Mucosa of descending colon (tissue), 3 donors: ENCODE data around the gene WWC2. TPM values are rescaled to one million over a fixed set of nuclear protein-coding genes. Genes with fewer than 3 reads are reported as not detected.

ENCODE experiments used
- ATAC-seq: fragments of 200-7000 bp; cut with Tn5 transposase; one replicate; pipeline ENCODE4 v1.9.1; 2020; ENCODE audit warnings: mild to moderate bottlenecking, moderate library complexity
- DNase-seq, 3 donors: peaks; one replicate each; pipeline ENCODE4 v3.0.0-alpha.2; 2020
- H3K36me3 ChIP-seq: fragments of 200-600 bp; one replicate; pipeline ENCODE4 v1.8.0; 2021; ENCODE audit warnings: low read depth, mild to moderate bottlenecking
- H3K4me1 ChIP-seq: fragments of 200-600 bp; one replicate; pipeline ENCODE4 v1.8.0; 2021; ENCODE audit warnings: low read depth, mild to moderate bottlenecking
- H3K4me3 ChIP-seq: fragments of 200-600 bp; one replicate; pipeline ENCODE4 v1.8.0; 2021; ENCODE audit warnings: mild to moderate bottlenecking
- H3K9me3 ChIP-seq: fragments of 200-600 bp; one replicate; pipeline ENCODE4 v1.8.0; 2021; ENCODE audit warnings: mild to moderate bottlenecking
- intact Hi-C, 2 donors: fragments of 100-400 bp; cut with DNase I in 1 of 2; cut with micrococcal nuclease in 1 of 2; formaldehyde crosslinking; loops; one replicate each; pipeline versions ENCODE4 v1.11.0 to v1.11.1; 2022; cut with DNase I, micrococcal nuclease
- total RNA-seq, 3 donors: library from RNA; stranded (reverse); fragmentation: NEBNext Ultra II Directional in 2 of 3; extraction: Animal tissue kit (Norgen Biotek cat#: 25700) in 2 of 3; gene quantifications; one replicate each; pipeline versions ENCODE4 v1.2.1 to v1.2.4, GENCODE V29; 2021 to 2023
- TF ChIP-seq, protein P1 (sequence below): fragments of 200-600 bp; IDR thresholded peaks from one replicate; pipeline ENCODE4 v1.8.0; 2022; ENCODE audit warnings: antibody characterized with exemption, mild to moderate bottlenecking
- donor health status: DM: no; HTN: no; CAD: no; lungs with moderate emphysema.
- donor health status: DM: no; HTN: no; CAD: no.
- donor health status: DM: no; HTN: yes; CAD: no.

The WWC2 gene
- total RNA-seq, 3 donors from 2014 or later: 6.4 to 31.2 (median 7.7) TPM

GRCh38 chr4:183244506-183244905, 145.4 kb downstream of the WWC2 start:
- intact Hi-C loops: no loop called here
- TF ChIP-seq, protein P1, sequence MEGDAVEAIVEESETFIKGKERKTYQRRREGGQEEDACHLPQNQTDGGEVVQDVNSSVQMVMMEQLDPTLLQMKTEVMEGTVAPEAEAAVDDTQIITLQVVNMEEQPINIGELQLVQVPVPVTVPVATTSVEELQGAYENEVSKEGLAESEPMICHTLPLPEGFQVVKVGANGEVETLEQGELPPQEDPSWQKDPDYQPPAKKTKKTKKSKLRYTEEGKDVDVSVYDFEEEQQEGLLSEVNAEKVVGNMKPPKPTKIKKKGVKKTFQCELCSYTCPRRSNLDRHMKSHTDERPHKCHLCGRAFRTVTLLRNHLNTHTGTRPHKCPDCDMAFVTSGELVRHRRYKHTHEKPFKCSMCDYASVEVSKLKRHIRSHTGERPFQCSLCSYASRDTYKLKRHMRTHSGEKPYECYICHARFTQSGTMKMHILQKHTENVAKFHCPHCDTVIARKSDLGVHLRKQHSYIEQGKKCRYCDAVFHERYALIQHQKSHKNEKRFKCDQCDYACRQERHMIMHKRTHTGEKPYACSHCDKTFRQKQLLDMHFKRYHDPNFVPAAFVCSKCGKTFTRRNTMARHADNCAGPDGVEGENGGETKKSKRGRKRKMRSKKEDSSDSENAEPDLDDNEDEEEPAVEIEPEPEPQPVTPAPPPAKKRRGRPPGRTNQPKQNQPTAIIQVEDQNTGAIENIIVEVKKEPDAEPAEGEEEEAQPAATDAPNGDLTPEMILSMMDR: no peak
- no peaks in the 10 kb centered on the region for H3K4me1 ChIP-seq
- DNase-seq: no peak
- no peaks in the 10 kb centered on the region for H3K9me3 ChIP-seq
- H3K4me3 ChIP-seq: no peak overlapping the region
- H3K36me3 ChIP-seq: no peaks in the 10 kb centered on the region
- ATAC-seq: no peak

DNA sequence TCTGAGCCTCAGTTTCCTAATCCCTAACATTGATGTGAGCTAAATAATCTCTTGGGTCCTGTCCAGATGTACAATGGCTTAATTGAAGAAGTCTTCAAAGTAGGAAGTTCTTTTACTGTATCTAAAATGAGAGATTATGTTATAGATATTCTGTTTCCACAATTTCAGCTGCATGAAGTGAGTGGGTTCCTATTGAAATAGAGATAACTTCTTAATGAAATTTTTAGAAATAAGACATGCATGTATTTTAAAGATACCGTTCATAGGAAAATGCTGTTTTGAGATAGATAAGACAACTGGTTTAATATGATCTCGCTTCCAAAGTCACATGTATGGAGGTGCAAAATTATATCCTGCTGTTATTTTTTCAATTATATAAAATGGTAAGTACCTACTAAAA, 149.1 kb downstream of the WWC2 start:
- TF ChIP-seq, protein P1: no peak
- Histone ChIP-seq H3K36me3 (no peaks in the 10 kb centered on the region), H3K4me3 (no peak overlapping the region), H3K9me3 (no peaks in the 10 kb centered on the region), H3K4me1 (no peaks in the 10 kb centered on the region)
- no peak for ATAC-seq
- DNase-seq: no peak
- intact Hi-C loops: no loop called here

- Histone ChIP-seq H3K36me3 (no peaks in the 10 kb centered on the region), H3K4me3 (no peak overlapping the region), H3K4me1 (peaks cover 6% of the 10 kb centered on the region), H3K9me3 (no peaks in the 10 kb centered on the region)
- peak in 1 of 3 donors; percentile 55 for DNase-seq
- peak; percentile 67 for ATAC-seq
- intact Hi-C loops: no loop called here
- TF ChIP-seq, protein P1: no peak
Observed at GRCh38 chr4:183249854-183250253, 150.8 kb downstream of the WWC2 start.

DNA sequence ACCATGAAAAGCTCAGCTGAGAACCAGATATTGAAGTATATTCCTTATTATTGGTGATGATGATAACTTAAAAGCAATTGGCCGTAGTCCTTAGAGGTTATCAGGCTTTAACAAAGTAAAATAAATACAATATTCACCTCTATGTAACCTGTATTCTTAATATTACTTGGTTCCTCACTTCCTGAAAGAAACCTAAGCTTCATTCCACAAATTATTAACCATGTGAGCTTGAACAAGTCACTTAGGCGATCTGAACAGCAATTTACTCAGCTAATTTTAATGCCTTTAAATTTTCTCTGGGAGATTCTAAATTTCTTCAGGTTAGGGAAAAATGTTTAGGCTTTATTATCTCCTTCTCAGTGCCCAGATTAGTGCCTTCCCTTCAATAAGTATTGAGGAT, 151.8 kb downstream of the WWC2 start:
- Histone ChIP-seq H3K4me3 (no peak overlapping the region), H3K36me3 (no peaks in the 10 kb centered on the region), H3K9me3 (no peaks in the 10 kb centered on the region), H3K4me1 (peaks cover 6% of the 10 kb centered on the region)
- intact Hi-C loops: no loop called here
- TF ChIP-seq, protein P1: no peak
- DNase-seq (no peak), ATAC-seq (no peak)

DNA sequence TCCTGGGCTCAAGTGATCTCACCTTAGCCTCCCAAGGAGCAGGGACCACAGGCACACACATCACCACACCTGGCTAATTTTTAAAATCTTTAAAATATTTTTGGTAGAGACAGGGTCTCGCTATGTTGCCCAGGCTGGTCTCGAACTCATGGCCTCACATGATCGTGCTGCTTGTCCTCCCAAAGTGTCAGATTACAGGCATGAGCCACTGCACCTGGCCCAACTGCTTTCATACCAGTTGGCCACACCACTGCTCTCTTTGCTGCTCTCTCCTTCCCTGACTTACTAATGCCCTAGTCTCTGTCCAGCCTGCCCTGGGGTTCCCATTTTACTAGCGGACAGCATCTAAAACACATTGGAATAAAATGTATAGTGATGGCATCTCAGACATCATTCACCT, 153.9 kb downstream of the WWC2 start:
- TF ChIP-seq, protein P1: no peak

GRCh38 chr4:183253451-183253850, 154.4 kb downstream of the WWC2 start:
- no peaks in the 10 kb centered on the region for H3K36me3 ChIP-seq
- TF ChIP-seq, protein P1: no peak
- H3K4me1 ChIP-seq: peaks cover 6% of the 10 kb centered on the region
- intact Hi-C loops: no loop called here
- DNase-seq (no peak), ATAC-seq (no peak)
- H3K4me3 ChIP-seq: no peak overlapping the region
- H3K9me3 ChIP-seq: no peaks in the 10 kb centered on the region

More for the DNA sequence above, 153.9 kb downstream of the WWC2 start:
- Histone ChIP-seq H3K9me3 (no peaks in the 10 kb centered on the region), H3K4me3 (no peak overlapping the region), H3K36me3 (no peaks in the 10 kb centered on the region), H3K4me1 (peaks cover 6% of the 10 kb centered on the region)
- ATAC-seq (no peak), DNase-seq (no peak)
- intact Hi-C loops: no loop called here
